Epithelial cell of esophagus (primary cell): Measurements from ENCODE around the gene KRT14.

ENCODE experiments used
- DNase-seq: peaks from one replicate; pipeline ENCODE4 v3.0.0; 2010; ENCODE audit warnings: low read depth
- H3K4me3 ChIP-seq: 2 replicates; pipeline ENCODE4 v1.5.1; 2011; ENCODE audit warnings: mild to moderate bottlenecking, low read length, control low read depth
- CTCF ChIP-seq: IDR thresholded peaks from 2 replicates; pipeline ENCODE4 v1.5.1; 2011; ENCODE audit warnings: low read depth, mild to moderate bottlenecking, low read length, control low read depth, inconsistent platforms; ENCODE audit not compliant: insufficient read depth; ENCODE audit errors: missing control alignments

Gene KRT14

GRCh38 chr17:41581366-41582060 lies 5.2 kb downstream of the KRT14 start:
- peak; percentile 87 for DNase-seq
- H3K4me3 ChIP-seq: no peak overlapping the region
- TF ChIP-seq CTCF: peak; percentile 3

GRCh38 chr17:41580687-41581365 lies 5.9 kb downstream of the KRT14 start:
- DNase-seq: peak; percentile 94
- H3K4me3 ChIP-seq: no peak overlapping the region
- TF ChIP-seq CTCF: no peak

- no peak for TF ChIP-seq CTCF
- peak overlapping the region; percentile 5 for H3K4me3 ChIP-seq
- DNase-seq: peak; percentile 85
These were observed 6.5 kb downstream of the KRT14 start for GRCh38 chr17:41580244-41580575.

GRCh38 chr17:41579484-41580243 lies 7.0 kb downstream of the KRT14 start:
- peak; percentile 95 for DNase-seq
- H3K4me3 ChIP-seq: peak overlapping the region; percentile 36
- peak; percentile 99 for TF ChIP-seq CTCF

- no peak for TF ChIP-seq CTCF
- DNase-seq: no peak
- H3K4me3 ChIP-seq: peak overlapping the region; percentile 36
These were observed 7.7 kb downstream of the KRT14 start for GRCh38 chr17:41578971-41579370.

- no peak overlapping the region for H3K4me3 ChIP-seq
- TF ChIP-seq CTCF: no peak
- no peak for DNase-seq
These were observed 8.2 kb downstream of the KRT14 start for GRCh38 chr17:41578538-41578937.
